HG02588 (cell line): Measurements from ENCODE around the gene FOXP1.
A peak's percentile ranks its signal among the peaks of the same experiment; 100 is the strongest.

ENCODE experiments used
- ATAC-seq: cut with Tn5 transposase; IDR thresholded peaks from one replicate; pipeline ENCODE4 v1.9.1; 2021; ENCODE audit warnings: mild to moderate bottlenecking, moderate library complexity; ENCODE audit not compliant: unreplicated experiment

FOXP1 gene

DNA sequence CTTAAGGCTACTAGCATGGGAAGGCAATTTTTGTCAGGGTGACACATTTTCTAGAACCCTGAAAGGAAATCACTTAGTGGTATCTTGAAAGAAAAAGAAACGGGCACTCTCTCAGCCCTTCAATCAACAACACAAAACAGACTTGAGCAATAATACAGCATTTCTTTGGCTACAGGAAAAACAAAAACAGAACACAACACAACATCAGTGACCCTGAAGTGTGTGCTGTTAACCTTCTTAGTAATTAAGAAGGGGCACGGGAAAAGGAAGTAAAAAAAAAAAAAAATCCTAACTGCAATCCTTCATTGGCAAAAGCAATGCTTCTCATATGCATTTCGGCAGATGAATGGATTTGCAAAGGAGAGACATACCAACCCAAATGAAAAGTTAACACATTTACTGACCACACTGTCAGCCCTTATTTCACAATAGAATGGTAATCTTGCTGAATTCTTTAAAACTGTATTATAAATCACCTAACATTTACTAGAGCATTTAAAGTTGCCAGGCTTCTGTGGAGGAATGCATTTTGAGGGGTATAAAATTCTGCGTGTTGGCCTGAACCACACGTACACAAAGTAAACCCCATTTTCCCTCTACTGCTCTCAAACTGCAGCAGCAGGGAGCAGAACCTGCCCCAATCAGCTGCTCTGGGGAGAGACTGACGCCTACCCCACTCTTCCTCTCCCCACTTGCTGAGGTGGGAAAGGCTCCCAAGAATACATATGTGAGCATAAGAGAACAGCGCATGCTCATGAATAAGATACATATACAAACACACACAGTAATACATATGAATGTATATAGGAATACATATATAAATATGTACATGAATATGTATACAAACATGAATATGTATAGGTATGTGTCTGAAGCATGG lies 198.5 kb downstream of the FOXP1 start:
- no peak for ATAC-seq

DNA sequence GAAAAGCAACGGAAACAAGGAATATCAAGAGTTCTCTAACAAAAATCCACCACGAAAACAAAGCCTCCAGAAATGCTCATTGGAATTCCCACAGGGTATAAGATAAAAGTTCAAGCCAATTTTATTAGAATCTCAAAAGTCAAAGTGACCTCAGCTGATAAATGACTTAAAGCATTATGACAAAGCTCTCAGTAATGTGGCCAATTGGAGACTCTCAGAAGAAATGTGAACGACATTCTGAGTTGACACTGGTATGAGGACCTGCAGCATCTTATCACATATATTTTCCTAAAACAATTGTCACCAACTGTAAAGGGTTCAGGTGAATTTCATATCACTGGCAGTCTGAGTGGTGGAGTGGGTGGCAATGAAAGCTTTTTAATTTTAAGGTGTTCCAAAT lies 199.1 kb downstream of the FOXP1 start:
- ATAC-seq, result no peak

DNA sequence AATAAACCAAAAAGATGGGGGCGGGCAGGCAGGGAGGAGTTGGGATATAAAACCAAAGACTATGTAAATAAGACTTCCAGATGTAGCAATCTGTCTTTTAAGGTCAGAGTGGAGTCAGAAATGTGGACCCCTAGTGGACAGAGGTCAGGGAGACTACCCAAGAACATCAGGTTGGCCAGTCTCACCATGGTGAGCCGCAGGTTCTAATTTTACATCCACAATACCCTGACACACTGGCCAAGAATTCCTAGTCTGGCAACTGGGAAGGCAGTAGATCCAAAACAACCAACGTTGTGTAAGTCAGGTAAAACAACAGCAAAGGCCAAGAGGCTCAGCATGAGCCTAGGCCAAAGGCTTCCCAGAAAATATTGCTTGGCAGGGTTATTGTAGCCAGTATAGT lies 203.4 kb downstream of the FOXP1 start:
- no peak for ATAC-seq

DNA sequence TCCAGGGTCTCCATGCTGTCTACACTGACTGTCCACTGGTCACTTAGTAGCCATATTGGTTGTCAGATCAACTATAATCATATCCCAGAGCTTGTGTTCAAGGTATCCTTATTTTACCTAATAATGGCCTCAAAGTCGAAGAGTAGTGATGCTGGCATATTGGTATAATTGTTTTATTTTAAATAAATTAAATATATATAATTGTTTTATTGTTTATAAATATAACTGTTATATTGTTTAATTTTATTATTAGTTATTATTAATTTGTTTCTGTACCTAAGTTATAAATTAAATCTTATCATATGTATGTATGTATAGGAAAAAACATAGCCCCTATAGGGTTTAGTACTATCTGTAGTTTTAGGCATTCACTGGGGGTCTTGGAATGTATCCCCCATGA lies 205.0 kb downstream of the FOXP1 start:
- no peak for ATAC-seq

DNA sequence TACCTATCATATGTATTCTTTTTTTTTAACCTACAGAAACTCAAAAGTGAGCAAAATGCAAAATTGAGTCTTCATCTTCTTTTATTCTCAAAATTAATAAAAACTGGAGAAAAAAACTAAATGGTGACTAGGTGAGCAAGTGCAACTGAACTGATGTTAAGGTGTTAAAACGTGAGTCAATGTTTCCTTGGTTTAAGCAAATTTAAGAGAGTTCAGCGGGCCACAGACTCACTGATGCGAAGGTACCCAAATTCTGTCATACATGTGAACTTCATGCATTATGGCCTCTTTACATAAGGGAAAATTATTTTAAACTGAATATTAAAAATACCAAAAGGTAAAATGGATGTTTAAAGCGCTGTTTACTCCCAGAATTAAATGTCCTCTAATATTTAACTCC lies 206.6 kb downstream of the FOXP1 start:
- no peak for ATAC-seq

DNA sequence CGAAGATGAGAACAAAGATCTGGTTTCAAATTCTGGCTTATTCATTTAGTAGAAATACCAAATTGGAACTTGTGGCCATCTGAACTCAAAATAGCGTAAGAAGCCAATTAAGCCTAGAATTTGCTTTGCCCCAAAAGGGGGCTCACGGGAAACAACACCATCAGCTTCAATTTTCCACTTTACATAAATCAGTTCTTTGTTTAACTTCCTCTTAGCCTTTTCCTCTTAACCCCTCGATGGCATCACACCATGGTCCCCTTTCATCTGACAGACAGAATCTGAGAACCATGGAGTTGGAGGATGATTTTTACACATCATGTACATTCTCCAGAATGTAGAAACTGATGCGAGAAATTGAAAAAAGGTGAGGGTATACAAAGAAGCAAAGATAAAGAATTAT lies 207.0 kb downstream of the FOXP1 start:
- no peak for ATAC-seq

DNA sequence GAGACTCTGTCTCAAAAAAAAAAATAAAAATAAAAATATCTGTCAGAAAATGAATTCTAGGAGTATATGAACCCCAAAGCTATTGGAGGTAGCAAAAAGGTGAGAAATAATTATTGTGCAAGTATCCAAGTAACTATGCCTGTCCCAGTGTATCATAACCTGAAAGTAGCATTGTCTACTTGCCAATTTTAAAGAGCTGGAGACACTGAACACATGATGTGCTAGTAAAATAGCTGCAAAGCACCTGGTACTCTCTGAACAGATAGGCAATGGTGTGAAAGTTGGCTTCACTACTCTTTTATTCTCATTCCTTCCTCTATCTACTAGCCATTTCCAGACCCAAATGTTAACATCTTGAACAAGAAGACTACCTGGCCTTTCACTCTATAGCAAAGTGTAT lies 208.9 kb downstream of the FOXP1 start:
- no peak for ATAC-seq

DNA sequence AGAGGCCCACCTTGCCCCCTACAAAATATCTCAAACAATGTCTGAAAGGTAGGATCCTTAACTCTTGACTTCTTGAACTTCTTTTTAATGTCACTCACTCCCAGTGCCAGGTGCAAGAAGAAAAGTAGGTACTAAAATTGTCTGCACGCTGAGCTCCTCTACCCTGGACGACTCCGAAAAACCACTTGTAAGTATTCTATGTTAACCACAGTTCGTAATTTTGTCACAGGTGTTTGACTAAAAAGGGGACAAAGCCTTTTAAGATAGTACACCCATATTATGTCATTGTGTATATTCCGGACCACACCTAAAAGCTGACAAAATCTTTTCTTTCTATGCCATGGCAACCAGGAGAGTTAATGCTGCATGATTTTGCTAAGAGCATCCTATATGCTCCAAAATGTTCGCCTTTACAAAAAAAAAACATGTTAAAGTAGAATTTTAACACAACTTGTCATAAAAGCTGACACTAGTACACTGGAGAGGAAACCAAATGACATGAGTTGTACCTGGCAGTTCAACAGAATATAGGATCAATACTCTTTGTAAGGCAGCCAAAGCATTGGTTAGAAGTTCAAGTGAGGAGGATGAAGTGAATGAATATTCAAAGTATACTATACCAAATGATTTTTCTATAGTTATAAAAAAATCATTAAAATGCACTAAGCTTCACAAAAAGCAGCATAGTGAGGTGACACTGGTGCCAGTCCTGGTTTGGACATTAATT lies 210.5 kb downstream of the FOXP1 start:
- ATAC-seq, result no peak

DNA sequence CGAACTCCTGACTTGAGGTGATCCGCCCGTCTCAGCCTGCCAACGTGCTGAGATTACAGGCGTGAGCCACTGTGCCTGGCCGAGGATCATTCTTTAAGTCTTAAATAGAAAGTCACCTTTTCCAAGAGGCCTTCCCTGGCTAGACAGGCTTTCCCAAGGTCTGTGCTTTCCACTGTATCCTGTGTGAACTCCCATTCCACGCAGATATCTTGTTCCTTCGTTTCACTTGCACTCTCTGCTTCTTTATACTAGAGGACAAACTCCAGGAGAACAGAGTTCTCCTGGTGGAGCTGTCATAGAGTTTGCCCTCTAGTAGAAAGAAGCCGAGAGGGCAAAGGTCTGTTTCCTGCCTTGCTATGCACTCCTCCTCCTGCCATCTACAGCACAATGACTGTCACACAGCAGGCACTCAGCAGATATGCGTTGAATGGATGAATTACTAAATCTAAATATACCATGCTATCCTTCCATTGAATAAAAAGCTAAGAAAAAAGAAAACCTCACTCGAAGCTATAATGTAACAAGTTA lies 211.2 kb downstream of the FOXP1 start:
- no peak for ATAC-seq

DNA sequence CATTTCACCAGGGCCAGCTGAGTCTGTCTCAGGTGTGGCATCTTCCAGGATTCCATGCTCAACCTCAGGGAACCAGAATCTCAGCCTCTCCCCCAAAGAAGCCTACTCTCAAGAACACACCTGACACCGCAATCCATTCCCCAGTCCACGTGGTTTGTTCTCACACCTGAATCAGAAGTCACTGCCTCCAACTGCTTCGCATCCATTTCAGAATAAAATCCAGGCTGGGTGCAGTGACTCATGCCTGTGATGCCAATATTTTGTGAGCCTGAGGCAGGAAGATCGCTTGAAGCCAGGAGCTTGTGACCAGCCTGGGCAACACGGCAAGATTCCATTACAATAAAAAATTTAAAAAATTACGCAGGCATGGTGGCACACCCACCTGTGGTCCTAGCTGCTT lies 212.2 kb downstream of the FOXP1 start:
- no peak for ATAC-seq

DNA sequence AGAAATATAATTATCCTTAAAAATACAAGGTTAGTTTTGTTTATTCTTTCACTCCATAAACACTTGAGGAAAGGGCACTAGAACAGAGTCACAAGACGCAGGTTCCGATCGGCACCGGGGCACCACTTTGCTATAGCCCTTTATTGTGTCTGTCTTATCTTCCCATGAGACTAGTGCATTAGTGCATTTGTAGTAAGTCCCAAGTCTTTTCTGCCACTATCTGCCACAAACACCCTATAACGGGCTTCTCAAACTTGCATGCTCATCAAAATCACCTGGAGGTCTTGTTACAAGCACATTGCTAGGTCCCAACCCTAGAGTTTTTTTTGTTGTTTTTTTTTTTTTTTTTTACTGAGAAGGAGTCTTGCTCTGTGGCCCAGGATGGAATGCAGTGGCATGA lies 213.1 kb downstream of the FOXP1 start:
- no peak for ATAC-seq

DNA sequence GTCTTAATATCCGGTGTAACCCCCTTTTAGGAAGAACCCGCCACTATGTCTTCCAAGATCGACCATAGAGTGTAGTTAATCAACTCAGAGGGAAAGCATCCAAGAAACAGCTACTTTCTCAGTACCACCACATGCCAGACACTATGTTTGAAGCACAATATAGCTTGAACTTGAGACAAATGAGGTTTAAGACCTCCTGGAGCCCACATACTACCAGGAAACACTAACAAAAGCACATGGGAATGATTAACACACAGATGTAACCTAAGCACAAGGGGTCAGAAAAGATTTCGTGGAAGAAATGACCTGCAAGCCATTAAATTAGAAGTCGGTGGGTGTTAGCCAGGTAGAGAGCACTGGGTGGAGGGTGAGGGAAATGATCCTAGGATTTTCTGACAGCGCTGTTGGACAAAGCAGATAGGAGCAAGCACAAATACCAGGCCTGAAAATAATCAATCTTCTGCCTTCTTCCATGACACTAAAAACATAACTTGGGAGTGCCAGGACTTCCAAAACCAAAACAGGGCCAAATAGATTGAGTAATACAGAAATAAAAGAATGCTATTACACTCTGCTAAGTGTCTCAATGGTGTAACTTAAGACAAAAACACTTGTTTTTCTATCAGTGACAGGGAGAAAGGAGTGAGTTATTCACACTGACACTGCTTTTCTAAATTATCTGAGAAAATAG lies 213.7 kb downstream of the FOXP1 start:
- no peak for ATAC-seq

DNA sequence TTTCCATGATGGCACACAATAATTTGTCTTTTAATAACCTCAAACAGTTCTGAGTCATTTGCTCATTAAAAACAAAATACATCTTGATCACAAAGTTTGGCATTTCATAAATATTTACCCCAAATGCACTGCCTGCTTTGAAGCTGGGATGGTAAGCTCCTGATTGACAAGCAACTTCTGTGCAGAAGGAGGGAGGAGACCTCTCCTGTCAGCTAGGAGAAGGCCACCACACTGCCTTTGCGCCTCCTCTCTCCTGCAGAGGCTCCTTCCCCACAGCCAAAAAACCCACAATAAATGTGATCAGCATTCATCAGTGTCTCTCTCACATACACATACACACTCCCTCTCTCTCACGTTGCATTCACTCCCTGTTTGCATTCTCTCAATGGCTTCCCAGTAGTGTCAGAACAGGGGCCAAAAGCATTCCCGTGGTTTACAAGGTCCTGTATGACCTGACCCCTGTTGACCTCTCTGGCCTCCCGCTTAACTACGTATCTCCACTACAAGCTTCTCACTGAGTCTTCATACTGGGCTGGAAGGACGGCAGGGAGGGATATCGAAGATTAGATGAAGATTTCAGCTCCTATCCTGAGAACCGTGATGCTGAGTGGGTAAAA lies 216.4 kb downstream of the FOXP1 start:
- no peak for ATAC-seq

DNA sequence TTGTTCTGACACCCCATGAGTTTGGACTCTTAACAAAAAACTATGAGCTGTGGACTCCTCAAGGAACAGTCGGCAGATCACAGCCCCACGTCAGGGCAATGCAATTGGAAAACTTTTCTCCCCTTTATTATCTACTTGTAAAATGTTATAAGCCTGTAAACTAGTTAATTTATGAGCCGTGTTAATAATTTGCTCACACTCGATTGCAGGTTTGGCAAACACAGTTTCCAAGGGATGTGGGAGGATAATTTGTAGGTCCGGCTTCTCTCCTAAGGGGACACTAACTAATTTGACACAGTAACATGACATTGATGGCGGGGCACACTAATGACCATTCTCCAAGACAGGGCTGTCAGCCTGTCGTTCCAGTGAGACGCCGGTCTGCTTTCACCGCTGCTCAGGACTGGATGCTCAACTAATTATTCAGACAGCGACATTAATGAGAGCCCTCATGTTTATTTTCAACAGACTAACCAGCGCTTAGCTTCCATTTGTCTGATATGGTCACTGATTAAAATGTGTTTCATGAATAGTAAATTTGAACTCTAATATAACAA lies 222.1 kb downstream of the FOXP1 start:
- no peak for ATAC-seq

DNA sequence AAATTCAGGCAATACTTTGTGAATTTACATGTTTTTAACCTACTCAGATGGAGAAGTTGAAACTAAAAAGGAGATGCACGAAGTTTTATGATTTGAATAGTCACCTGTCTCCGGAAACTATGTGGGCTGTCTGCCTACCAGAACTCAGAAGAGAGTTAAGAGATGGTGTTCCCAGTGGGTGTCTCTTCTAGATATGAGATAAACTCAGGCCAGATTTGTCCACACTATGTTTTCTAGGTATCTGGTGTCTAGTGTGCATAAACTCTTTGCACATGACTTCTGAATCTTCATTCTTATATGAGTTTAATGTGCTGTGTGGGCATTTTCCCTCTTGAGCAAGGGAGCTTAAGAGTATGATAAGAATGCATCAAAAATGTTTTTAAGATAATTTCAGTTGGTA lies 222.8 kb downstream of the FOXP1 start:
- ATAC-seq, result peak; percentile 87

DNA sequence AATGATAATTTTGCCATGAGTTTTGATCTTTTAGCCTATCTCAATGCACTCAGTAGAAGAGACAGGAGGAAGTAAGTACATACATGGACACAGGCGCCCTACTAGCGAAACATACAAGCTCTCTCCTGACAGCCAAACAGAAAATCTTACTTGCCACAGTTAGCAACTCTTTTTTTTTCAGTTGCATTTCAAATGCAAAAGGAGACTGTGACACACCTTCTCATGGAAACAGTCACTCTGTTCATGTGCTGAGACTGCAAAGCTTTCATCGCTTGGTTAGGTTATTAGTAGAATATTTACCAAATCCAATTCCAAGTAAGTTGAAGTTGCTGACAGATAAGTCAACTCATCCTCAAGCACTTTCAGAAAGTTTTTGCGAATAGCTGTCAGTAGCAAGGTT lies 223.3 kb downstream of the FOXP1 start:
- ATAC-seq, result peak; percentile 35

DNA sequence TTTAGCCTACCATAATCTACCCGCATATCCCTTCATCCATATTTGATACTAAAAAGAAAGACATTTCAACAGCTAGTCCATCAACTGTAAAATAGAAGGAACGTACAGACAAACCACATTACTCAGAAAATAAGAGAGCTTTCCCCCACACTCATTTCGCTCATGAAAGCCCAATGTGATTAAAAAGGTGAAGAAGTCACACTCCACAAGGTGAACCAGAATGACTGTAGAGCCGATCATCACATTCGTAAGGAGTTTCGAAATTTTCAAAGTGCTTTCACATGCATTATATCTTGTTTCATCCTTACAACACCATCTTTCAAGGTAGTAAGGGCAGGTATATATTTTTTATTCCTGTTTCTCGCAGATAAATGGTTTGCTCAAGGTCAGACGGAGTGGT lies 225.3 kb downstream of the FOXP1 start:
- no peak for ATAC-seq

DNA sequence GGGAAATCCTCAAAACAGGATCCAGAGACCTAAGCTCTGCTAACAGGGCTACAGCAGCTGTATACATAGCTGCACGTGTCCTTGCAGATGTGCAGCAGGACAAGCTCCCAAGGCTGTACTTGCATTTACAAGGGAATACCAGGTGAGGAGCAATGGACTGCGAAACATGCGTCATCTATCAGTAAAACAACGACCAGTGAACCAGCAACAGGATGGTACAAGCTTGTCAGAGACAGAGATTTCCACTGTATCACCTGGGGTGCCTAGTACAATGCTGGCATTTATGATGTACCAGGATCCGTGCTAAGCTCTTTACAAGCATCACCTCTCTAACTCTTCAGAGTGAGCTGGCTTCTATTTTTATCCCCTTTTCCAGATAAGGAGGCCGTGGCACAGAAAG lies 227.3 kb downstream of the FOXP1 start:
- no peak for ATAC-seq

DNA sequence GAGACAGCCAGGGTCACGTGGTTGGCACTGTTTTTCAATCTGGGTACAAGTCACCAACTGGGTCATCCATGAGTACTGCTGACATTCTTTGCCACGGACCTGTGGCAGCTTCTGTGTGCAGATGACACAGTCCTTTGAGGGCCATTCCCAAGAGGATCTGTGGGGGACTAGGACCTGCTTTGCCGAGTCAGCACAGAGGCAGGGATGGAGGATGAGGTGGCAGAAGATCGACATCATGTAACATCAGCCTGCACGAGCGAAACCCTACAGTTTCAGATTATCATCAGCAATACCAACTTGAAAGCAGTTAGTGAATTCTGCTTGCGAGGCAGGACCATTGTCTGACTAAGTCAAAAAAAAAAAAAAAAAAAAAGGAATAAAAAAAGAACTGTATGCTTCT lies 227.7 kb downstream of the FOXP1 start:
- no peak for ATAC-seq

DNA sequence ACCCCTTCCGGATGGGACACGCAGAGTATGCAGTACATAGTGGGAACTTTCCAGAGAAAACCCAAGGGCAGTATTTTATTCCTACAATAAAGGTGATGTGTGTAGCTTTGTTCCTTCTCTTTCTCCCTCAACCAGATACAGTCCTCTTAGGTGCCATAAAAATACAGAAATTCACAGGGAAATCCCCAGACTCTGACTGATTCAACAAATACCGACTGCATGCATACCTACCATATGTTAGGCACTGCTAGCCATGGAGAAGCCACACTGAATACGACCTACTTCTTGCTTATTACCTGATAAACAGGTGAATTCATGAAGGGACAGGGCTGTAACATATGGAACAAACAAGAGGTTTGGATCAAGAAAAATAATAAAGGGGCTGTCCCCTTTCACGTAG lies 228.5 kb downstream of the FOXP1 start:
- ATAC-seq, result no peak
